ENCODE data around the gene OR51E2.

Gene OR51E2

DNA sequence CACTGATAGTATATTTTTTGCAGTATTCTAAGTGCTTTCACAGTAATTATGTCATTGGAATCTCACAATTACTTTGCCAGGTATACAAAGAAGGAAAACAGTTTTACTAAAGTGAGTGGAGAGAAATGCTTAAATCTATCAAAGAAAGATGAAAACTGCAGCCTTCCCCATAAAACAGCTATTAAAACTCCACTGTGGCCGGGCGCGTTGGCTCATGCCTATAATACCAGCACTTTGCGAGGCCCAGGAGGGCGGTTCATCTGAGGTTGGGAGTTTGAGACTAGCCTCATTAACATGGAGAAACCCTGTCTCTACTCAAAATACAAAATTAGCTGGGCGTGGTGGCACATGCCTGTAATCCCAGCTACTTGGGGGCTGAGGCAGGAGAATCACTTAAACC lies 34.8 kb downstream of the OR51E2 start:
- DNase-seq: no peak

DNA sequence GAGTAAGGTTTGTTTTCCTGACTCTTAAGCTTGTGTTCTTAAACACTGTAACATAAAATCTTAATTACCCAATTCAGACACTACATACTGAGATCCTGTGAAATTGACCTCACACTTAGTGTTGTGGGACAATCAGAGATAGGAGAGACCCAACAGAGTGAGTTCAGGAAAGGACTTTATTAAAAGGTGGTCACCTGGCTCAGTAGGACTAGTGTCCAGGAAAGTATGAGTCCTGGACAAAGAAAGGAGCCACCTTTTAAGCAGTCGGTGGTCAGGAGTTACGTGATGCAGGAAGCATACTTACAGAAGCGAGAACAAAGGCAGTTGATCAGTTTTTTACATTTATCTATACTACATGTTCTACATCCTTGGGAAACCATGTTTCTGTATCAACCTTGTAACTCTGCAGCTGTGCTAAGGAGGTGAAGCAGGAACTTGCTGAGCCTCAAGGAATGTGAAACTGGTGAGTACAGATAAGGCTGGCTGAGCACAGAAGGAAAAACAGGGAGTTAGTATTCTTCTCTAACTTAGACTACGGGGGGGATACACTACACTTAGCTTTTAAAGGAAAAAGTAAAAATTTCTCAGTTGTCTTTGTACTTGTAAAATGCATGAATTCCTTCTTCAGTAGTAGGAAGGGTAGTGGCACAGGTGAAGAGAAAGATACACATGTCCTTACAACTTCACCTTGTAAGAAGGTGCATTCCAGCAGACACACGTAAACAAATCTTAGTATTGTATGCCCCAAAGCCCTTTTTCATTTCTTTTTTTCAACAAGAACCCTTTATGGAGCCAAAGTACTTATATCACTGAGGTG lies 38.8 kb downstream of the OR51E2 start:
- no peak for DNase-seq

GRCh38 chr11:4654635-4655369 lies 42.9 kb downstream of the OR51E2 start:
- DNase-seq: no peak

DNA sequence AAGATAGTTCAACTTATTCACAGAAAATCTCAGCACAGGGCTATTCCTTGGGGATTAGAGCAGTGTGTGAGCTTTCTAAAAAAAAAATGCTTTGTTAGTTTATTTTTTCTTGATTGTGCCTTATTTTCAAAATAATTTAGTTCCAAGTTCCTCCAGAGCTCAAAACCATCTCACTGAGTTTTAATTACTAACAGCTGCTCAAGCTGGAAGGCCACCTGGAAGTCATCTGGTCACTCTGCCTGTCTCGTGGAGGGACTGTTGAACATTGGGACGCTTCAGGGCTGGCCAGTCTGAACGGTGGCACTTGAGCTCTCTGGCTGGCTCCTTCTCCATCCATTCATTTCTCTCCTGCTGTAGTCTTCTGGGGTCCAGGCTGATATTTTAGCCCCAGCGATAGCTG lies 49.9 kb downstream of the OR51E2 start:
- no peak for DNase-seq

DNA sequence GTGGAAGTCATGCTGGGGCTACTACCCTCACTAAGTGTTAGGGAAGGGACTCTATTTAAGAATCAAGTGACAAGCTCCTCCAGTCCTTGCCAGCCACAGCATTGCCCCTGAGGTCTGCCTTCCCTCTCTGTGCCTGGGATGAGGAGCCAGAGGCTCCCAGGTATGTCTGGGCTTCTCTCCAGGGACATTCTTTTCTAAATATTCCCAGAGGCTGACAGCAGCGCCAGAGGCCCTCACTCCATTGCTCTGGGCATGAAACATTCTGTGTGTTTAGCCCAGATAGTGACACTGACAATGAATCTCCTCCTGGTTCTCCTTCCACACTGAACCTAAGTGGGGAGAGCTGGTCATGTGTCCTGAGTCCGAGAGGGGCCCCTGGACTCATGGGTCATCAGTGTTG lies 51.7 kb downstream of the OR51E2 start:
- no peak for DNase-seq

DNA sequence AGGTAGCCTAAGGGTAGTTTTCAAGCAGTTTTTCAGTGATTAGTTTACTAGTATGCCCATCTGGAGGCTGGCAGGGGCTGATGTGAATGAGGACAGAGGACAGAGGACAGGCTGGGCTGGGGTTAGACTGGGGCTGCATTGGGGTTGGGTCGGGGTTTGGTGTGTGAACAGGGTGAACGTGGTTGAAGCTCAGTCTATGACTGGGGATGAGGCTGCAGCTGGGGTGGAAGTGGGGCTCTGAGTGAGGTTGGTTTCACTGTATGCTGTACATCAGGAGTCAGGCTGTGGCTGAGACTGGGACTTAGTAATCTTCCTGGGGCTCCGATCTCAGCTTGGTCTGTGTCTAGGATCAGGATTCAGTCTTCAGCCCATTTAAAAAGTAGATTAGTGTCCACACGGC lies 53.4 kb downstream of the OR51E2 start:
- no peak for DNase-seq

GRCh38 chr11:4643682-4644081 lies 54.0 kb downstream of the OR51E2 start, which contains the start of gene OR51E1:
Gene OR51E1, plus strand, starts transcription at chr11:4643982. Its CDS starts 8,545 bp downstream, at chr11:4652527.
- DNase-seq: no peak

DNA sequence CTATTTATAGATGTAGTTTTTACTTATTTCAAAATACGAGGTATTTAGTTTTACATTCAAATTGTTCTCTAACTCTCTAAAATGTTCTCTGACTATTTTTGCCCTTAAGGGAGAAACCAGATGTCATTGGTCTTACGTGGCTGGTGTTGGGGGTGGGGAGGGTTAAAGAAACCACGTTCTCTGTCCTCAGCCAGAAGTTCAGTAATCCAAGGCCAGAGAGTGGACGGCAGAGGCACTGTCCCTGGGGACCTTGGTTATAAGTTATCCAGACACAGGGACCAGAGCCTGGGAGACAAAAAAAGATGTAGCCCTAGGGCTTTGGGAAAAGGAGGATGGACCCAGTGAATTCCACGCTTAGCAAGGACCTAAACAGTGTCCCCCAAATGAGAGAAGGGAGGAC lies 54.6 kb downstream of the OR51E2 start:
- no peak for DNase-seq

- DNase-seq: no peak
Measured at GRCh38 chr11:4642043-4642442, 55.6 kb downstream of the OR51E2 start.

GRCh38 chr11:4641501-4641900 lies 56.2 kb downstream of the OR51E2 start:
- no peak for DNase-seq

DNA sequence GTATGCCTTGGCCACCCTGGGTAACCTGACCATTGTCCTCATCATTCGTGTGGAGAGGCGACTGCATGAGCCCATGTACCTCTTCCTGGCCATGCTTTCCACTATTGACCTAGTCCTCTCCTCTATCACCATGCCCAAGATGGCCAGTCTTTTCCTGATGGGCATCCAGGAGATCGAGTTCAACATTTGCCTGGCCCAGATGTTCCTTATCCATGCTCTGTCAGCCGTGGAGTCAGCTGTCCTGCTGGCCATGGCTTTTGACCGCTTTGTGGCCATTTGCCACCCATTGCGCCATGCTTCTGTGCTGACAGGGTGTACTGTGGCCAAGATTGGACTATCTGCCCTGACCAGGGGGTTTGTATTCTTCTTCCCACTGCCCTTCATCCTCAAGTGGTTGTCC lies 57.7 kb downstream of the OR51E2 start:
- DNase-seq: no peak

DNA sequence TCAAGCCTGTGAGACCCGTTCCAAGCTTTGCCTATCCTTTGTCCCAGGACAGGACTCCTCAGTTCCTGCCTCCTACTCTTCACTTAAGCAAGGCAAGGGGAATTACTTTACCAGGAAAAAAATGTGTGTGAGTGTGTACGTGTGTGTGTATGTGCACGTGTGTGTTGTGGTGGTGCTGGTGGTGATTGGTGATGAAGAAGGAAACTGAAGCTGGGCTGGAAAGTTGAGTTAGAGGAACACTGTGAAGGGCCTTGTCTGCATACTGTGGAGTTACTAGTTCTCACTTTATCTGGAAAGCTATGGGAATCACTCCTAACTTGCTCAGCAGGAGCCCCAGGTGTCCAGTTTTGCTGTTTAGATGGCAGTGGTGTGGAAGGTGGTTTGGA lies 60.0 kb downstream of the OR51E2 start:
- DNase-seq: no peak

DNA sequence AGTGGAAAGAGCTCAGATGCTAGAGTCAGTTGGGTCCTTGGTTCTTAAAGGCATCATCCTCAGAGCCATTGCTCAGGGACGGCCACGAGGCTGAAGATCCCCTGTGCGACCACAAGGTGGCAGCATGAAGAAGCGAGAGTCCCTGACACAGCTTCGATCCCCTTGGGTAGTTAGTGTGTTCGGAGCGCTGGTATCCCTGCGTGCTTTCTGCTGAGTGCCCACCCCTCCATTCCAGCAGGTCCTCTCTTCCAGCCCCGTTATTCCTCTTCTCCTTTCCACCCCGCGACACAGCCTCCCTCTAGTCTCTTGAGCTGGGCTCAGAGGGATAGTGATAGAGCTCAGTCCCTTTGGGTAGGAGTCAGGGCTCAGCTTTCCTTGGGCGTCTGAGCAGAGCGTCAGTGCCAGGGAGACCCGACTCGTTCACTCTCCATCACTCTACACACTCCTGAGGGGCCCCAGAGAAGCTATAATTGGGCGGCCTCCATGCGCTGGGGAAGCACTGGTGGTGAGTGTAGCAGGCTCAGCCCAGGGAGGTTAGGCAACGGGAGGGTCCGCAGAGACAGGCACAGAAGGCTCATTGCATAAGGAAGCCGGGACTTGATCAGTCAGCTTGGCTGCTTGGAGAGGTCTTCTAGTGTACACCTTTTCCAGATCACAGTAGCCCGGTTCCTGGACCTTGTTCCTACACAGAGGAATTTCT lies 60.5 kb downstream of the OR51E2 start, which contains the start of gene OR51D1:
Gene OR51D1 (plus strand): TSS at position 516 of the 700 bp plus-strand sequence. CDS start 2,314 bp downstream, outside the sequence.
- peak; percentile 43 for DNase-seq

DNA sequence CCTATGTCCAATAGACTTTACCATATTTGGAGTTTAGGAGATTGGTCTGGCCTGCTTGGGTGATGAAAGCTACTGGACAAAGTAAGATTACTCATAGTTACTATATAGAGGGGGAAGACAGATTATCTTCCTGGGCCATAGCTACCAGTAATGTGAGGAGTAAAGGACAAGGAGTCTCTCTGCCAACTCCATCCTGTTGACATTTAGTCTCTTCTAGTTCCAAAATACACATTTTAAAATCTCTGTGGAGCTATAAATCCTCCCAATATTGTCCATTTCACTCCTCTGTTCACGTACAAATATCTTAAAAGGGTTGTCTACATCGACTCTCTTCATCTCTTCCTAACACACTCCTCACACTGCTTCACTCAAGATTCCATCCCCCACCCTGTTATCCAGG lies 61.5 kb downstream of the OR51E2 start:
- DNase-seq: no peak

Data from NCI-H226 (cell line).